ENCODE results near the gene VPS50. TPM values are rescaled to one million over a fixed set of nuclear protein-coding genes. Genes with fewer than 3 reads are reported as not detected.
"Not testable (repeated sequence)": the region's sequence is repeated elsewhere in the genome, so short reads cannot be mapped to it uniquely, and the experiment has no call there.

VPS50 gene
- total RNA-seq, 1 donor: 45.8 TPM

- TF ChIP-seq CTCF (IDR thresholded peaks at IDR 0.05; ENCODE audit: insufficient read depth, low read depth, low read length): no peak
- DNase-seq (ENCODE audit: low read depth): no peak
- H3K4me3 ChIP-seq (ENCODE audit: low read depth, low read length): no peak overlapping the region
Measured at GRCh38 chr7:93320887-93321286, 88.7 kb downstream of the VPS50 start.

GRCh38 chr7:93326291-93326690 lies 94.1 kb downstream of the VPS50 start:
- DNase-seq (ENCODE audit: low read depth); H3K4me3 ChIP-seq (ENCODE audit: low read depth, low read length): not testable (repeated sequence)

GRCh38 chr7:93327006-93327633 lies 95.0 kb downstream of the VPS50 start:
- H3K4me3 ChIP-seq (ENCODE audit: low read depth, low read length): no peak overlapping the region
- no peak for TF ChIP-seq CTCF (IDR thresholded peaks at IDR 0.05; ENCODE audit: insufficient read depth, low read depth, low read length)
- peak; percentile 89 for DNase-seq (ENCODE audit: low read depth)

GRCh38 chr7:93331706-93332105 lies 99.5 kb downstream of the VPS50 start:
- peak; percentile 54 for DNase-seq (ENCODE audit: low read depth)
- no peak overlapping the region for H3K4me3 ChIP-seq (ENCODE audit: low read depth, low read length)
- peak; percentile 3 for TF ChIP-seq CTCF (IDR thresholded peaks at IDR 0.05; ENCODE audit: insufficient read depth, low read depth, low read length)

- TF ChIP-seq CTCF (IDR thresholded peaks at IDR 0.05; ENCODE audit: insufficient read depth, low read depth, low read length): no peak
- no peak for DNase-seq (ENCODE audit: low read depth)
Measured at GRCh38 chr7:93332172-93332571, 100.0 kb downstream of the VPS50 start.

GRCh38 chr7:93337052-93337451 lies 104.9 kb downstream of the VPS50 start:
- TF ChIP-seq CTCF (IDR thresholded peaks at IDR 0.05; ENCODE audit: insufficient read depth, low read depth, low read length): no peak
- no peak for DNase-seq (ENCODE audit: low read depth)
- no peak overlapping the region for H3K4me3 ChIP-seq (ENCODE audit: low read depth, low read length)

More at GRCh38 chr7:93332172-93332571, 100.0 kb downstream of the VPS50 start:
- no peak overlapping the region for H3K4me3 ChIP-seq (ENCODE audit: low read depth, low read length)

GRCh38 chr7:93342178-93342577 lies 110.0 kb downstream of the VPS50 start:
- DNase-seq (ENCODE audit: low read depth); H3K4me3 ChIP-seq (ENCODE audit: low read depth, low read length): not testable (repeated sequence)

GRCh38 chr7:93350338-93350737 lies 118.2 kb downstream of the VPS50 start:
- no peak for TF ChIP-seq CTCF (IDR thresholded peaks at IDR 0.05; ENCODE audit: insufficient read depth, low read depth, low read length)
- DNase-seq (ENCODE audit: low read depth): no peak
- H3K4me3 ChIP-seq (ENCODE audit: low read depth, low read length): no peak overlapping the region
